ENCODE measurements around the gene PROM2.

The PROM2 gene

GRCh38 chr2:95289253-95289652, 15.0 kb downstream of the PROM2 start:
- H3K4me1 ChIP-seq (ENCODE audit: control insufficient read depth in 1 of 2, insufficient read depth in 1 of 2, low read depth in 1 of 2, low read length in 1 of 2) = no peaks in the 10 kb centered on the region
- no peak overlapping the region for H3K27ac ChIP-seq
- no peaks in the 10 kb centered on the region for H3K27me3 ChIP-seq
- no peak overlapping the region for H3K4me3 ChIP-seq (ENCODE audit: low read depth in 1 of 2, low read length in 1 of 2)
- no peak for TF ChIP-seq CTCF (IDR thresholded peaks at IDR 0.05)
- no peaks in the 10 kb centered on the region for H3K36me3 ChIP-seq
- H3K9me3 ChIP-seq = no peaks in the 10 kb centered on the region

GRCh38 chr2:95291222-95291621, 17.0 kb downstream of the PROM2 start:
- no peak for TF ChIP-seq CTCF (IDR thresholded peaks at IDR 0.05)
- Histone ChIP-seq H3K9me3 (no peaks in the 10 kb centered on the region), H3K4me1 (ENCODE audit: control insufficient read depth in 1 of 2, insufficient read depth in 1 of 2, low read depth in 1 of 2, low read length in 1 of 2) (no peaks in the 10 kb centered on the region), H3K27me3 (peaks cover 2% of the 10 kb centered on the region), H3K27ac (no peak overlapping the region), H3K4me3 (ENCODE audit: low read depth in 1 of 2, low read length in 1 of 2) (no peak overlapping the region), H3K36me3 (no peaks in the 10 kb centered on the region)

GRCh38 chr2:95292623-95293260, 18.5 kb downstream of the PROM2 start:
- Histone ChIP-seq H3K9me3 (no peaks in the 10 kb centered on the region), H3K27ac (no peak overlapping the region), H3K4me1 (ENCODE audit: control insufficient read depth in 1 of 2, insufficient read depth in 1 of 2, low read depth in 1 of 2, low read length in 1 of 2) (no peaks in the 10 kb centered on the region), H3K4me3 (ENCODE audit: low read depth in 1 of 2, low read length in 1 of 2) (no peak overlapping the region), H3K36me3 (no peaks in the 10 kb centered on the region), H3K27me3 (peaks cover 17% of the 10 kb centered on the region)
- no peak for TF ChIP-seq CTCF (IDR thresholded peaks at IDR 0.05)

- Histone ChIP-seq H3K4me1 (ENCODE audit: control insufficient read depth in 1 of 2, insufficient read depth in 1 of 2, low read depth in 1 of 2, low read length in 1 of 2) (no peaks in the 10 kb centered on the region), H3K27ac (no peak overlapping the region), H3K27me3 (peaks cover 18% of the 10 kb centered on the region), H3K36me3 (no peaks in the 10 kb centered on the region), H3K9me3 (no peaks in the 10 kb centered on the region), H3K4me3 (ENCODE audit: low read depth in 1 of 2, low read length in 1 of 2) (no peak overlapping the region)
- no peak for TF ChIP-seq CTCF (IDR thresholded peaks at IDR 0.05)
Observed at GRCh38 chr2:95294579-95295250, 20.5 kb downstream of the PROM2 start.

- H3K4me1 ChIP-seq (ENCODE audit: control insufficient read depth in 1 of 2, insufficient read depth in 1 of 2, low read depth in 1 of 2, low read length in 1 of 2) = no peaks in the 10 kb centered on the region
- H3K27ac ChIP-seq = no peak overlapping the region
- H3K27me3 ChIP-seq = peaks cover 18% of the 10 kb centered on the region
- no peak for TF ChIP-seq CTCF (IDR thresholded peaks at IDR 0.05)
- H3K9me3 ChIP-seq = no peaks in the 10 kb centered on the region
- no peak overlapping the region for H3K4me3 ChIP-seq (ENCODE audit: low read depth in 1 of 2, low read length in 1 of 2)
- no peaks in the 10 kb centered on the region for H3K36me3 ChIP-seq
Observed at GRCh38 chr2:95295376-95295775, 21.1 kb downstream of the PROM2 start.
